Measurements from ENCODE around the gene DMD. TPM values are rescaled to one million over a fixed set of nuclear protein-coding genes. Genes with fewer than 3 reads are reported as not detected.

The DMD gene
- total and polyA plus RNA-seq, 2 of the 13 experiments (the other 11 are each of a cell fraction or from before 2014, with no cell fraction given): 17.6 to 25.9 TPM

DNA sequence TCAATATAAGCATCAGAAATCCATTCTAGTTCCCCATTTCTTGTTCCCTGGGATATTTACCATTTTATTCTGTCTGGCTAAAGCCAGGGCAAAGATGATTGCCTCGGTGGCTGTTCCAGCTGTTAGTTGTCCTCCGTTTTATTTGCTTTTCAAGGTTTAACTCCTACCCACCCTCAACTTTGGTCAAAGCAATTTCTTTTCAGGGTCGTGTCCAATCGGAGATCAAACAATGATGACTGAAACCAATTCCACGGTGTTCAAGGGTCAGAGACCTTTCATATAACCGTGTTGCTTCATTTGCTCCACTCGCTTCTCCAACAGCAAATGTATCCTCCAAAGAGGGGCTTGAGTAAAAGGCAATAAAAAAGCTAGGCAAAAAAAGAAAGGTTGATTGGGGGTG lies 1946.0 kb downstream of the DMD start (continued):
- TF ChIP-seq ZNF782 (CRISPR knock-in tag; IDR thresholded peaks at IDR 0.05; ENCODE audit: borderline replicate concordance): no peak

DNA sequence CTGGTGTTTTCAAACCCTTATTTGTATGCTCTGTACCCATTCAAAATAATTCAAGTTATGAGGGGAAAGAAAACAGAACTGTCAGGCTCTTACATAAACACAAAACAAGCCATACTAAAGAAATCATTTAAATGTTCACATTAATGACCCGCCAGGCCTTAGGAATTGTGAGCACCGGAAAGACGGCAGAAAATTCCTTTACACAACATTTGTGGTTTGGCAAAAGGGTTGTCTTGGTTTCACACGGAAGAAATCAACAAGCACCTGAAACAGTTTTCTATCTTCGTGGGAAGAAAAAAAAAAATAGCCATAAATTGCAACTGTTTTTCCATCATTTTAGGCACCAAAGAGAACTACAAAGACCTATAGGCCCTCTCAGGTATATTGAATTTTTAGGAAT lies 1951.0 kb downstream of the DMD start:
- intact Hi-C loops (cut with micrococcal nuclease; ENCODE audit: unreplicated experiment): no loop called here
- H3K9ac ChIP-seq (ENCODE audit: insufficient read depth, low read depth, low read length): no peak overlapping the region
- ATAC-seq: no peak
- H3K4me1 ChIP-seq (ENCODE audit: insufficient read depth, low read length): peaks cover 37% of the 10 kb centered on the region
- no peak overlapping the region for H3K27ac ChIP-seq (ENCODE audit: extremely low read length, insufficient read depth, low read length)
- 95% methylated on average over 5 of the region's 5 CpGs for WGBS (ENCODE audit: low lambda C conversion rate)
- peaks cover 44% of the 10 kb centered on the region for H3K79me2 ChIP-seq (ENCODE audit: insufficient read depth, low read length)
- no peak for DNase-seq (ENCODE audit: low spot score)
- in situ Hi-C loops (cut with HindIII; ENCODE audit: extremely low pct_ligation_motif_present, low pct_unique_long_range_greater_than_20kb): no loop called here
- peaks cover 3% of the 10 kb centered on the region; the same call in 1 of the 2 replicates for H4K20me1 ChIP-seq (ENCODE audit: insufficient read depth, low read length)
- BruUV-seq (replicated peaks): no TSS peak
- H3K36me3 ChIP-seq (replicated peaks in 1 of 2; ENCODE audit: control insufficient read depth in 1 of 2, insufficient read depth in 2 of 2, low read length in 2 of 2): peaks cover 0 to 7% of the 10 kb centered on the region in 2 experiments; a peak in 2 of 5 replicates
- H3K4me3 ChIP-seq (replicated peaks in 1 of 3; ENCODE audit: insufficient read depth in 1 of 3, low read depth in 2 of 3, low read length in 3 of 3): no peak overlapping the region
- H3K9me3 ChIP-seq (ENCODE audit: low read length): no peaks in the 10 kb centered on the region
- no peaks in the 10 kb centered on the region for H3K27me3 ChIP-seq (ENCODE audit: control insufficient read depth in 1 of 2, insufficient read depth in 2 of 2, low read length in 2 of 2)
- FAIRE-seq: no peak
- TF ChIP-seq MYNN (CRISPR knock-in tag; IDR thresholded peaks at IDR 0.05; ENCODE audit: low read depth): no peak
- TF ChIP-seq FOXM1 (CRISPR knock-in tag; IDR thresholded peaks at IDR 0.05): no peak
- no peak for TF ChIP-seq ATF4 (CRISPR knock-in tag; IDR thresholded peaks at IDR 0.05)
- no peak for TF ChIP-seq MAF1 (CRISPR knock-in tag; IDR thresholded peaks at IDR 0.05; ENCODE audit: borderline replicate concordance)
- TF ChIP-seq ZNF44 (CRISPR knock-in tag; IDR thresholded peaks at IDR 0.05): no peak
- no peak for TF ChIP-seq IRF2 (CRISPR knock-in tag; IDR thresholded peaks at IDR 0.05)
- TF ChIP-seq STAT5B (CRISPR knock-in tag; IDR thresholded peaks at IDR 0.05): no peak
- no peak for TF ChIP-seq ZNF143 (CRISPR knock-in tag; IDR thresholded peaks at IDR 0.05)
- H3K4me2 ChIP-seq (ENCODE audit: low read depth, low read length): no peak overlapping the region
- H2AFZ ChIP-seq (ENCODE audit: low read length): no peak overlapping the region
- POLR2A ChIA-PET: no interaction called here
- CTCF ChIA-PET (ENCODE audit: low intra/inter-chr PET ratio, low total read pairs): no interaction called here

All from HepG2 (cell line).